NCI-H446 treated with DMSO at 0.1 percent for 48 hours (cell line): ENCODE results near the gene PLXND1.

Source experiments
- DNase-seq: peaks from one replicate; lab custom pipeline; 2025; lab: John Stamatoyannopoulos, UW

PLXND1 gene

GRCh38 chr3:129626744-129627349 is 20.4 kb upstream of the PLXND1 start:
- no peak for DNase-seq

DNA sequence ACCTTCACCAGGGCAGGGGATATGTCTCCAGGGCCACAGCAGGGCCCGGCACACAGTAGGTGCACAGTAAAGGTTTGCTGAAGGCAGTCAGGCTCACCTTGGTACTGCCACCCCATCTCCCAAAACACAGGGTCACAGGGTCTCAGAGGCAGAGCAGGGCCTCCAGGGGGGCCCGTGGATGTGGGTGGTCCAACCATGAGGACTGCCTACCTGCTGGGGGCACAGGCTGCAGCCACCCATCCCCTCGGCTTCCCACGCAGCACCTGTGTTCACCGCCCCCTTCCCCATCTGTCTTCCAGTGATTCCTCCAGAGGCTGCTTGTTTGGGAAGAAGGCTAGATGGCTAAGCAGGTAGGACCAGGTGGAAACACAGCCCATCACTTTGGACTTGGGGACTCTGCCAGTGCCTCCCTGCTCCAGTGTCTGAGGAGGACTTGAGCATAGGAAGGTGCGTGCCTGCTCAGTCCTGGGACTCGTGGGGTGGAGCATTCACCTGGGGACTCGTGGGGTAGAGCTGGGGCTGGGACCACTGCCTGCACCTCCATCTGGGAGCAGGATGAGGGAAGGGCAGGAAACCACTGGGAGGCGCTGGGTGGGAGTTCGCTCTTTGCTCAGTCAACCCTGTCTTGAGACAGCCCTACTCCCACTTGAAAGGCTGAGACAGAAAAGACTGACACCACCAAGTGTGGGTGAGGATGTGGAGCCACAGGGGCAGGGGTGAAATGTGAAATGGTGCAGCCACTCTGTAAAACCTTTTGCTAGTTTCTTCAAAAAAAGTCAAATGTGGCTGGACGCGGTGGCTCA is 18.8 kb upstream of the PLXND1 start:
- DNase-seq: no peak

- no peak for DNase-seq
Observed at GRCh38 chr3:129624347-129625071, 18.0 kb upstream of the PLXND1 start.

DNA sequence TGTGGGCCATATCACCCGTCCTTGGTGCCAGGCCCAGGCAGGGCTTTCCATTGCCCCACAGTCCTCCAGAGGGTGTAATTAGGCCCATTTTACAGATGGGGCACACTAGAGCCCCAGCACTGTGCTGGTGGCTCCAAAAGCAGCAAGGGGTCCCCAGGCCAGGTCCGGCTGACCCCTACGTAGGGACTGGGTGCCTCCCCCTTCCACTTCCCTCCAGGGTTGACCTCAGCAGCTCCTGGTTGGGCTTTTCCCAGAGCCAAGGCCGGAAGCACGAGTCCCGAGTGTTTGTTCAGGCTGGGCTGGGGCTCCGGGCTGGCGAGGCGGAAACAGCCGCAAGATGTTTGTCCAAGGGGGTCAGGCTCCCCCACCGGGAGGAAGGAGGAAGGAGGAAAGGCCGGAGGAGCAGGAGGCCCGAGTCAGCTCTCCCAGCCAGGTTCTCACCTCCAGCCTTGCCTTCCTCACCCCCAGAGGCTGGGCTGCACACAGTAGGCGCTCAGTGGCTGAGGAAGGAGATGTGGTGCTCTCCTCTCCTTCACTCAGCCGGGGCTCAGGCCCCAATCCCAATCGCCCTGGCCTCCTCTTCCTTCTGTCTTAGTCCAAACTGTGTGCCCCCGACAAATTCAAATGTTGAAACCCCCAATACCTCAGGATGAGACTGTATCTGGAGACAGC is 17.1 kb upstream of the PLXND1 start:
- DNase-seq: no peak

DNA sequence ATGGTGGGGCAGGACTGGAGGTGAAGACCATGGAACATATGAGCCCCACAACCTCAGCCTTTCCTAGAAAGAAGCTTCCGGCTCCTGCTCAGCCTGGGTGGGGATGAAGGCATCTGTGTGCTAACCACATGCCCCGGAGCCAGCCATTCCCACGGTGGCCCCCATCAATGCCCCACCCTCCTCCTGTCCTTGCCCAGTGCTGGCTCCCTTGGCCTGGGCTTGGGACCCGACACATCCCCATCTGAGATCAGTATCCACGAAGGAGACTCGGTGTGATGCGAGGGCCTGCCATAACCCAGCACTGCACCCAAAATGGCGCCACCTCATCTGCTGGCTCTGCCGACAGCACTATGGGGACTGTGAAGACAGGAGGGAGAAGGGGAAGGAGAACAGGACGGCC is 16.5 kb upstream of the PLXND1 start:
- no peak for DNase-seq

GRCh38 chr3:129622226-129622874 is 15.9 kb upstream of the PLXND1 start:
- DNase-seq: no peak

GRCh38 chr3:129621626-129622225 is 15.2 kb upstream of the PLXND1 start:
- no peak for DNase-seq

DNA sequence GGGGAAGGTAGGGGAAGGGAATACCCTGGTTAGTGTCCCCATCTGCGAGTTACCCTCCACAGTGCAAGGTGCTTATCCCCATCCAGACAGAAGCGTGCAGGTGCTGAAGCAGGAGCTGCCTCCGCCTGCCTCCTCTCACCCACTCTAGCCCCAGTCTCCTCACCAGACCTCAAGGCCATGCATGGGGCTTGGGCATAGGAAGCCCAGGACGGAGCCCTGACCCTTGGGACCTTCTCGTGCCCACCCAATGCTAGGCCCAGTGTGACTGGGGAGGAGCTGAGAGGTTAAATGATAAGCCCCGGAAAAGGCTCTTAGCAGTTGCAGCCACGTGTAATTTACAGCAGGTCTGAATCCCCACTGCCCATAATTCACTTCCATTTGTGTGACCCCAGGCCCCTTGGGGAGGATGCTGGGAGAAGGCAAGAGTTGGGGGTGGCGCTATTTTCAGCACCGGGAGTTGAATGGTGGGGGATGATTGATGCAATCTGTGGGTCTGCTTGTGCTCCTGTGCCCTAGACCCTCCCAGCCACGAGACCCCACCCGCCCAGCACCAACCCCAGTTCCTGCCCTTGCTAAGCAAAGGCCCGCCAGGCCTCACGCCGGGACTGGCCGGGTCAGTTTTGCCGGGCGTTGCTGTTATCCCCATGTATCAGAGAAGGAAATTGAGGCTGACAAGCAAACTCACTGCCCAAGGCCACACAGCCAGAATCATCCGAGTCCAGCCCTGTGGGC is 14.5 kb upstream of the PLXND1 start:
- no peak for DNase-seq

GRCh38 chr3:129619726-129620162 is 13.3 kb upstream of the PLXND1 start:
- DNase-seq: no peak

- DNase-seq: no peak
Observed at GRCh38 chr3:129618901-129619671, 12.6 kb upstream of the PLXND1 start.

- no peak for DNase-seq
Observed at GRCh38 chr3:129618186-129618820, 11.8 kb upstream of the PLXND1 start.

DNA sequence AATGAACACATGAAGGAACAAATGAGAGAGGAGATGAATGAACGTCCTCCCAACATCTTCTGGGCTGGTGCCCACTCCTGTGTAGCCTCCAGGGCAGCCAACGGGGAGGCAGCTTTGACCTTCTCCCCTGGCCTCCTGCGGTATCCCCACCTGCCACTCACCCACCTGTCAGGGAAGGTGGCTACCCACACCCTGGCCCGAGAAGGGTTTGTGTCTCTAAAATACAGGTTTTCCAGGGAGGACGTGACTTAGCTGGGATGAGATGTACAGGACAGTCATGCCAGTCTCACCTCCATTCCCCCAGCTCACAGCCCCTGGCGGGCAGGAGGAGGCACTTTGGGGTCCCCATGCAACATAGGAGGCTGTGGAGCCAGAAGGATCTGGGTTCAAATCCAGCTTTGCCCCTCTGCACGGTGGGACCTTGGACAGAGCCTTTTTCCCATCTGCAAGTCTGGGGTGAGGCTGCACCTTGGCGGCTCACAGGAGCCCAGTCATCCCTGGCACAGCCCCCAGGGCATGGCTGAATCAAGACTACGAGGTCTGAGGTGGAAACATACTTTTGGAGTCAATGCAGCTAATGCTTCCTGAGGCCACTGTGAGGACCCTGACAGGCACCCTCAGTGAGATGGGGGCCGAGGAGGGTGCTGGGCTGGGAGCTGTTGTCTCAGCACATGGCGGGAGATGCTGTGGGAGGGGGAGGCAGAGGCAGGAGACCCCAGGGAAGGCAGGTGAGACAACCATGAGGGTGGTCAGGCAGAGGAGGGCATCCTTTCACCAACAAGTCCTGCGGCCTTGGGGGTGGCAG is 11.1 kb upstream of the PLXND1 start:
- no peak for DNase-seq

DNA sequence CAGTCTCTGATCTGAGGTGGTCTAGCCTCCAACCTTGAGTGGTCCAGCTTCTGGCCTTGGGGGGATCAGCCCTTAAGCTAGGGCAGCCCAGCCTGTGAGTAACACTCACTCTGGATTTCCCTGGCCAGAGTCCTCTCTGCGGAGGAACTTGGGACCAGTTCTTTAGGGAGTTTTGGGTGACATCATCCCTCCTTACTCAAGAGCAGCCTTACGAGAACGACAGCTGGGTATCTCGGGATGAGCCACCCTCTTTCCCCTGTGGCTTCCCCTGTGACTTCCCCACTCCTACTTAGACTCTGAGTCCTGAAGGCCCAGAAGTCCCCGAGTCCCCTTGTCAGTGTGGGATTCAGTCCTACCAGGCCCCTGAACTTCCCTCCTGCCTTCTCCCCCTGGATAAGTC is 10.2 kb upstream of the PLXND1 start:
- DNase-seq: no peak

GRCh38 chr3:129616291-129616690 is 9.8 kb upstream of the PLXND1 start:
- DNase-seq: no peak

- no peak for DNase-seq
Observed at GRCh38 chr3:129615751-129616281, 9.3 kb upstream of the PLXND1 start.

- no peak for DNase-seq
Observed at GRCh38 chr3:129614927-129615363, 8.5 kb upstream of the PLXND1 start.

GRCh38 chr3:129614435-129614834 is 8.0 kb upstream of the PLXND1 start:
- no peak for DNase-seq

DNA sequence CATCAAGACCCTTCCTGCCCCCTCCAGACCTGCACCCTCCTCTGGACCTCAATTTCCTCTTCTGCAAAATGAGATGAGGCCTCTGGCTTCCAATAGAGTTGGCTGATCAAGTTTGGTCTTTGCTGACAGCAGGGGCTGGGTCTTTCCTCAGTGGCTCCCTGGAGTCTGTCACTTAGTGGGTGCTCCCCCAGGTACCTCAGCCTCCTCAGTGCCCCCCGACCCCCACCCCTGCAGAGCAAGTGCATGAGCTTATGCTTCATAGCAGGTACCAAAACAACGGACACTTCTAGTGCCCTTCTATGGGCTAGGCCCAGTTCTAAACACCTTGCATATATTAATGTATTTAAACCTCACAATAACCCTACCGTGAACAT is 6.9 kb upstream of the PLXND1 start:
- no peak for DNase-seq
